ENCODE measurements around the gene TRPM2. TPM values are rescaled to one million over a fixed set of nuclear protein-coding genes. Genes with fewer than 3 reads are reported as not detected.

Gene TRPM2
- total RNA-seq, 4 donors from 2014 or later, result 0.15 to 0.52 (median 0.44) TPM

DNA sequence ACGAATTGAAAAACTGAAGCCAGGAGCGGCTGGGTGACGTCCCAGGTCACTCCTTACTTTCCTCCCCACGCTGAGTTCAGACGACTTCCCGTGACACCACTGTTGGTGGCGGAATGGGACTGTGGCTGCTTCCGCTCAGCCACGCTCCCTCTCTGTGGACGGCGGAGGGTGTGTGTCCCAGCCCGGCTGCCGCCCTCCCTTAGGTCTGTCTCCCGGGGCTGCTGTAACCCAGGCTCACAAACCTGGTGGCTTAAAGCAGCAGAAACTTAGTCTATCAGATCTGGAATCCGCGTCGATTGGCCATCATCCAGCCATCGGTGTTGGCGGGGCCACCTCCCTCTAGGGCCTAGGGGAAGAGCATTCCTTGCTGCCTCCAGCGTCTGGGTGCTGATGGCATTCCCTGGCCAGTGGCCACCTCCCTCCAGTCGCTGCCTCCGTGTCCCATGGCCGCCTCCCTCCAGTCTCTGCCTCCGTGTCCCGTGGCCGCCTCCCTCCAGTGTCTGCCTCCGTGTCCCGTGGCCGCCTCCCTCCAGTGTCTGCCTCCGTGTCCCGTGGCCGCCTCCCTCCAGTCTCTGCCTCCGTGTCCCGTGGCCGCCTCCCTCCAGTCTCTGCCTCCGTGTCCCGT is 17.5 kb downstream of the TRPM2 start:
- H3K4me3 ChIP-seq, result no peak overlapping the region
- H3K27ac ChIP-seq, result no peak overlapping the region
- no peak for TF ChIP-seq POLR2A (IDR thresholded peaks at IDR 0.05)
- TF ChIP-seq, protein P1, sequence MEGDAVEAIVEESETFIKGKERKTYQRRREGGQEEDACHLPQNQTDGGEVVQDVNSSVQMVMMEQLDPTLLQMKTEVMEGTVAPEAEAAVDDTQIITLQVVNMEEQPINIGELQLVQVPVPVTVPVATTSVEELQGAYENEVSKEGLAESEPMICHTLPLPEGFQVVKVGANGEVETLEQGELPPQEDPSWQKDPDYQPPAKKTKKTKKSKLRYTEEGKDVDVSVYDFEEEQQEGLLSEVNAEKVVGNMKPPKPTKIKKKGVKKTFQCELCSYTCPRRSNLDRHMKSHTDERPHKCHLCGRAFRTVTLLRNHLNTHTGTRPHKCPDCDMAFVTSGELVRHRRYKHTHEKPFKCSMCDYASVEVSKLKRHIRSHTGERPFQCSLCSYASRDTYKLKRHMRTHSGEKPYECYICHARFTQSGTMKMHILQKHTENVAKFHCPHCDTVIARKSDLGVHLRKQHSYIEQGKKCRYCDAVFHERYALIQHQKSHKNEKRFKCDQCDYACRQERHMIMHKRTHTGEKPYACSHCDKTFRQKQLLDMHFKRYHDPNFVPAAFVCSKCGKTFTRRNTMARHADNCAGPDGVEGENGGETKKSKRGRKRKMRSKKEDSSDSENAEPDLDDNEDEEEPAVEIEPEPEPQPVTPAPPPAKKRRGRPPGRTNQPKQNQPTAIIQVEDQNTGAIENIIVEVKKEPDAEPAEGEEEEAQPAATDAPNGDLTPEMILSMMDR (IDR thresholded peaks at IDR 0.05 in 4 of 5, conservative IDR thresholded peaks at IDR 0.05 in 1 of 5), result no peak
- H3K9me3 ChIP-seq, result no peaks in the 10 kb centered on the region
- ATAC-seq, result no peak
- peaks cover 17 to 28% (median 27%) of the 10 kb centered on the region in 3 donors for H3K27me3 ChIP-seq
- DNase-seq, result no peak
- in situ Hi-C loops (cut with MboI; ENCODE audit: low sequenced_read_pairs in 4 of 4), result no loop called here
- no peaks in the 10 kb centered on the region for H3K36me3 ChIP-seq
- intact Hi-C loops (cut with DNase I; ENCODE audit: low total_unique reads), result loop anchor here (10.0 kb wide), 1 partner anchor 56 kb away; no protein-coding TSS in a partner anchor
- H3K4me1 ChIP-seq, result no peaks in the 10 kb centered on the region

DNA sequence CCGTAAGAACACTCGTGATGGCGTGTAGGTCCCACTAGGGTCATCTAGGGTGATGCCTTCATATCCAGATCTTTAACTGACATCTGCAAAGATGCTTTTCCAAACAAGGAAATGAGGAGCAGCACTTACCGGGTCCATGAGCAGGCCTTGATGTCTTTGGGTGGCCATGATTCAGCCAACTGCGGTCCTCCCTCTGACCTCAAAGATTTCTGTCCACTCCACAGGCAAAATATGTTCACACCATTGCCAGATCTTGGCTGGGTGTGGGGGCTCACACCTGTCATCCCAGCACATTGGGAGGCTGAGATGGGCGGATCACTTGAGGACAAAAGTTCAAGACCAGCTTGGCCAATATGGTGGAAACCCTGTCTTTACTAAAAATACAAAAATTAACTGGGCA is 18.2 kb downstream of the TRPM2 start:
- in situ Hi-C loops (cut with MboI; ENCODE audit: low sequenced_read_pairs in 4 of 4), result no loop called here
- intact Hi-C loops (cut with DNase I; ENCODE audit: low total_unique reads), result loop anchor here (10.0 kb wide), 1 partner anchor 57 kb away; no protein-coding TSS in a partner anchor

DNA sequence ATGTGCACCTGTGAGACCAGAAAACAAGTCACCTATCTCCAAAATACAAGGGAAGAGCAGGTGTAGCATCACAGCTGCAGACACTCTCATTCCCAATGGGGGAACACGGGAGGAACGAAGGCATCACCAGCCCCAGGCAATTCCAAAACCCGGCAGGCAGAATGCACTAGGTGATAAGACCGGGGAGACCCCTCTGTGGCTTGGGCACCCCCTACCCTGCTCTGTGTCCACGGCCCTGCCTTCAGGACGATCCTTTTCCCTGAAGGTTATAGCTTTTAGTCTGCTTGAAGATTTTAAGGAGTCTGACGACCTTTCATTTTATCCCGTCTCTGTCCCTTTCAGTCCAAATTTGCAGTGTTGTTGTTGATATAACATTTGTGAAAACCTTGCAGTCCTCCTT is 19.2 kb downstream of the TRPM2 start:
- Histone ChIP-seq H3K9me3 (no peaks in the 10 kb centered on the region), H3K27ac (no peak overlapping the region), H3K4me3 (no peak overlapping the region), H3K4me1 (no peaks in the 10 kb centered on the region), H3K27me3 (peaks cover 25 to 40% (median 36%) of the 10 kb centered on the region in 3 donors), H3K36me3 (no peaks in the 10 kb centered on the region)
- ATAC-seq, result no peak
- in situ Hi-C loops (cut with MboI; ENCODE audit: low sequenced_read_pairs in 4 of 4), result no loop called here
- DNase-seq, result no peak
- TF ChIP-seq, protein P1 (IDR thresholded peaks at IDR 0.05 in 4 of 5, conservative IDR thresholded peaks at IDR 0.05 in 1 of 5), result no peak
- no peak for TF ChIP-seq POLR2A (IDR thresholded peaks at IDR 0.05)
- intact Hi-C loops (cut with DNase I; ENCODE audit: low total_unique reads), result loop anchor here (10.0 kb wide), 1 partner anchor 58 kb away; no protein-coding TSS in a partner anchor

More for the DNA sequence above, 18.2 kb downstream of the TRPM2 start:
- ATAC-seq (no peak), DNase-seq (no peak)
- Histone ChIP-seq H3K27me3 (peaks cover 20 to 35% (median 28%) of the 10 kb centered on the region in 3 donors), H3K27ac (no peak overlapping the region), H3K36me3 (no peaks in the 10 kb centered on the region), H3K4me3 (no peak overlapping the region), H3K4me1 (no peaks in the 10 kb centered on the region), H3K9me3 (no peaks in the 10 kb centered on the region)
- TF ChIP-seq, protein P1 (IDR thresholded peaks at IDR 0.05 in 4 of 5, conservative IDR thresholded peaks at IDR 0.05 in 1 of 5), result no peak
- no peak for TF ChIP-seq POLR2A (IDR thresholded peaks at IDR 0.05)

DNA sequence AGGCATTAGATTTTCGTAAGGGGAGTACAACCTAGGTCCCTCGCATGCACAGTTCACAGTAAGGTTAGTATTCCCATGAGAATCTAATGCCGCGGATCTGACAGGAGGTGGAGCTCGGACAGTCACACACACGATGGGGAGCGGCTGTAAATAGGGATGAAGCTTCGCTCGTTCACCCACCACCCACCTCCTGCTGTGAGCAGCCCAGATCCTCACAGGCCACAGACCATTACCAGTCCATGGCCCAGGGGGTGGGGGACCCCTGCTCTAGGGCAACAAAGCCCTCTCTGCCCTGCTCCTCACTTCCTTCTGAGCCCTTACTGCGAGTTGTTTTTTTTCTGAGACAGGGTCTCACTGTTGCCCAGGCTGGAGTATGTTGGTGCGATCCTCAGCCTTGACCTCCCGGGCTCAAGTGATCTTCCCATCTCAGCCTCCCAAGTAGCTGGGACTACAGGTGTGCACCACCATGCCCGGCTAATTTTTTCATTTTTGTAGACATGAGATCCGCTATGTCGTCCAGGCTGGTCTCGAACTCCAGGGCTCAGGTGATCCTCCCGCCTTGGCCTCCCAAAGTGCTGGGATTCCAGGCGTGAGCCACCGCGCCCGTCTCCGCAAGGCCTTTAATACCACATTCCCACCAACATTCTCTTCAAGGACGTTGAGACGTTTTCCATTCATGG is 21.3 kb downstream of the TRPM2 start:
- TF ChIP-seq, protein P1 (IDR thresholded peaks at IDR 0.05 in 4 of 5, conservative IDR thresholded peaks at IDR 0.05 in 1 of 5), result no peak
- no peak for TF ChIP-seq POLR2A (IDR thresholded peaks at IDR 0.05)
- ATAC-seq (no peak), DNase-seq (no peak)
- intact Hi-C loops (cut with DNase I; ENCODE audit: low total_unique reads) (loop anchor here (10.0 kb wide), 1 partner anchor 60 kb away; no protein-coding TSS in a partner anchor), in situ Hi-C loops (cut with MboI; ENCODE audit: low sequenced_read_pairs in 4 of 4) (no loop called here)
- H3K27me3 ChIP-seq, result peaks cover 25 to 42% (median 27%) of the 10 kb centered on the region in 3 donors
- no peaks in the 10 kb centered on the region for H3K9me3 ChIP-seq
- no peaks in the 10 kb centered on the region for H3K36me3 ChIP-seq
- H3K4me3 ChIP-seq, result no peak overlapping the region
- no peaks in the 10 kb centered on the region for H3K4me1 ChIP-seq
- no peak overlapping the region for H3K27ac ChIP-seq
